Mammary epithelial cell (primary cell): ENCODE results near the gene ZNG1A.
A peak's percentile ranks its signal among the peaks of the same experiment; 100 is the strongest.
"Not testable (repeated sequence)": the region's sequence is repeated elsewhere in the genome, so short reads cannot be mapped to it uniquely, and the experiment has no call there.

Experiments used
- EZH2 ChIP-seq: IDR thresholded peaks from 2 replicates; pipeline ENCODE4 v1.6.1; 2012; ENCODE audit warnings: low read length, inconsistent platforms, borderline replicate concordance
- TF ChIP-seq, protein P1 (sequence below), 2 donors: IDR thresholded peaks in 1 of 2; conservative IDR thresholded peaks in 1 of 2; 2 replicates each; pipeline ENCODE4 v1.5.1; 2011 to 2012; ENCODE audit warnings: inconsistent platforms in 2 of 2, low read length in 2 of 2, mild to moderate bottlenecking in 2 of 2, control low read depth in 1 of 2, low read depth in 1 of 2; ENCODE audit not compliant: insufficient read depth in 1 of 2; ENCODE audit errors: extremely low read depth in 1 of 2

- TF ChIP-seq, protein P1, sequence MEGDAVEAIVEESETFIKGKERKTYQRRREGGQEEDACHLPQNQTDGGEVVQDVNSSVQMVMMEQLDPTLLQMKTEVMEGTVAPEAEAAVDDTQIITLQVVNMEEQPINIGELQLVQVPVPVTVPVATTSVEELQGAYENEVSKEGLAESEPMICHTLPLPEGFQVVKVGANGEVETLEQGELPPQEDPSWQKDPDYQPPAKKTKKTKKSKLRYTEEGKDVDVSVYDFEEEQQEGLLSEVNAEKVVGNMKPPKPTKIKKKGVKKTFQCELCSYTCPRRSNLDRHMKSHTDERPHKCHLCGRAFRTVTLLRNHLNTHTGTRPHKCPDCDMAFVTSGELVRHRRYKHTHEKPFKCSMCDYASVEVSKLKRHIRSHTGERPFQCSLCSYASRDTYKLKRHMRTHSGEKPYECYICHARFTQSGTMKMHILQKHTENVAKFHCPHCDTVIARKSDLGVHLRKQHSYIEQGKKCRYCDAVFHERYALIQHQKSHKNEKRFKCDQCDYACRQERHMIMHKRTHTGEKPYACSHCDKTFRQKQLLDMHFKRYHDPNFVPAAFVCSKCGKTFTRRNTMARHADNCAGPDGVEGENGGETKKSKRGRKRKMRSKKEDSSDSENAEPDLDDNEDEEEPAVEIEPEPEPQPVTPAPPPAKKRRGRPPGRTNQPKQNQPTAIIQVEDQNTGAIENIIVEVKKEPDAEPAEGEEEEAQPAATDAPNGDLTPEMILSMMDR (conservative IDR thresholded peaks at IDR 0.05 in 1 of 2, IDR thresholded peaks at IDR 0.05 in 1 of 2; ENCODE audit: extremely low read depth in 1 of 2, insufficient read depth in 1 of 2, low read depth in 1 of 2, low read length in 2 of 2), result not testable (repeated sequence)
- TF ChIP-seq EZH2, result peak; percentile 47
Measured at GRCh38 chr9:73076-73899, 105.6 kb downstream of the ZNG1A start.
